ENCODE measurements around the gene ABCA4. TPM values are rescaled to one million over a fixed set of nuclear protein-coding genes. Genes with fewer than 3 reads are reported as not detected.

ABCA4 gene
- total RNA-seq, 1 experiment from 2014 or later, result 0.22 TPM

DNA sequence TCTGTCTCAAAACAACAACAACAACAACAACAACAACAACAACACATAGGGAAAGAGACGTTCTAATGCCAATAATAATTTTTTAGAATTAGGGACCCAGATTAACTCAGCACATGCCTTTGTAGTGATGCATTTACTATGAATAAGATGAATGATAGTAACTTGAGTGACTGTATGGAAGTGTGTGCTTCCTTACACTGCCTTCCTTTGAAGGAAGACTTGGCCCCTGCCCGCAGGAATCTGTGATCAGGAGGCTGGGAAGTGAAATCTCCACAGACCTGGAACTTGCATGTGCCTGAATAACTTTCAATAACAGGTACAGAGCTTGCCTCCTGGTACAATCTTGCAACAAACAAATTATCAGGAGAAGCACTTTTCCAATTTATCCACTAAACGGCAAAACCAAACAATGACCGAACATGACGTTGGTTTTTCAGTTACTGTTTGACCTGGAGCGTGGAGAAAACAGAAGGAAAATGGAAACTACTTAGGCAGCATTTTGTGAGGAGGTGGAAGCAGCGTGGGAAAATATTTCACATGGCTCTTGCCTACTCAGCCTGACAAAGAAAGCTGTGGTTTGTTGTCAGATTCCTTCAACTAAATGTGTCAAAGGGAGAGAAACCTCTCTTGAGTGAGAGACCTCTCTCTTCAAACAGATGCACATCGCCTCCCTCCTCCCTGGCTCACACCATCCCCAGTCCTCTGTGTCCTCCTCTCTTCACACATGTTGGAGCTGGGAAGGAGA is 10.1 kb upstream of the ABCA4 start:
- Histone ChIP-seq H3K4me2 (ENCODE audit: low read length) (no peak overlapping the region), H4K20me1 (ENCODE audit: insufficient read depth) (no peaks in the 10 kb centered on the region), H3K4me3 (replicated peaks in 1 of 2; ENCODE audit: low read depth in 1 of 2, low read length in 2 of 2) (no peak overlapping the region), H2AFZ (ENCODE audit: low read depth, low read length, poor library complexity, severe bottlenecking) (no peak overlapping the region), H3K4me1 (ENCODE audit: control insufficient read depth in 1 of 2, insufficient read depth in 2 of 2, low read length in 2 of 2) (peaks cover 0 to 3% of the 10 kb centered on the region in 2 experiments; a peak in 1 of 4 replicates), H3K9me2 (ENCODE audit: insufficient read depth) (no peaks in the 10 kb centered on the region), H3K27me3 (ENCODE audit: insufficient read depth, low read length) (no peaks in the 10 kb centered on the region), H3K36me3 (ENCODE audit: control insufficient read depth in 1 of 2, insufficient read depth in 2 of 2, low read length in 2 of 2) (no peaks in the 10 kb centered on the region), H3K9ac (ENCODE audit: low read length) (no peak overlapping the region), H3K79me2 (ENCODE audit: insufficient read depth, low read length) (no peaks in the 10 kb centered on the region), H3K27ac (ENCODE audit: low read depth, low read length) (no peak overlapping the region), H3K9me3 (ENCODE audit: control insufficient read depth in 1 of 2, insufficient read depth in 1 of 2, low read depth in 1 of 2, low read length in 2 of 2) (no peaks in the 10 kb centered on the region)
- no peak for TF ChIP-seq SRF (IDR thresholded peaks at IDR 0.05; ENCODE audit: low read depth)
- no peak for TF ChIP-seq RAD21 (IDR thresholded peaks at IDR 0.05; ENCODE audit: low read depth)
- TF ChIP-seq, protein P1, sequence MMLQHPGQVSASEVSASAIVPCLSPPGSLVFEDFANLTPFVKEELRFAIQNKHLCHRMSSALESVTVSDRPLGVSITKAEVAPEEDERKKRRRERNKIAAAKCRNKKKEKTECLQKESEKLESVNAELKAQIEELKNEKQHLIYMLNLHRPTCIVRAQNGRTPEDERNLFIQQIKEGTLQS (IDR thresholded peaks at IDR 0.05), result no peak
- no peak for TF ChIP-seq EZH2phosphoT487 (IDR thresholded peaks at IDR 0.05; ENCODE audit: borderline replicate concordance)
- no peak for TF ChIP-seq CBX3 (IDR thresholded peaks at IDR 0.05; ENCODE audit: low read depth)
- RAD21 ChIA-PET (ENCODE audit: low non-redundant PET in 1 of 2, low total read pairs in 2 of 2, uncharacterized antibody in 2 of 2, unreplicated experiment in 2 of 2), result no interaction called here
- CTCF ChIA-PET, result no interaction called here
- ATAC-seq, result no peak
- no TSS peak for BruUV-seq (replicated peaks)
- POLR2A ChIA-PET, result no interaction called here
- no peak for DNase-seq (ENCODE audit: low read depth, low spot score)
- intact Hi-C loops (cut with micrococcal nuclease), result no loop called here

DNA sequence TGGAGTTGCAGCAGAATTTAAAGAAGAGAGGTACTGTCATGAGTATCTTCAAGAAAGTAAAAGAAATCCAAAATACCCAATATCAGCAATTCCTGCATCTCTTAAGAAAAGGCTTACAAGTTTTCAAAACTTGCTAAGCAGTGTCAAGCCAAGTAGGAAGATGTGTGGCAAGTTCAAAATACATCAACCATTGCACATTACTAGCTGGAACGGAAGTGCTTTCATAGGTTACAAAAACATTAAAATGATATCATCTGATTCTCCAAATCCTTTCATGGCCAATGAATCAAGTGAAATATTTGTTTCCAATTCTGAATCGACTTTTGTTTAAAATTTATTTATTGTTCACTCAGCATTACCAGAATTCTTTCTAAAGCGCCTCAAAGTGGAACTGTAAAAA is 5.7 kb upstream of the ABCA4 start:
- Histone ChIP-seq H3K27me3 (ENCODE audit: insufficient read depth, low read length) (no peaks in the 10 kb centered on the region), H3K4me3 (replicated peaks in 1 of 2; ENCODE audit: low read depth in 1 of 2, low read length in 2 of 2) (no peak overlapping the region), H2AFZ (ENCODE audit: low read depth, low read length, poor library complexity, severe bottlenecking) (peak overlapping the region; percentile 0), H3K27ac (ENCODE audit: low read depth, low read length) (no peak overlapping the region), H3K4me1 (ENCODE audit: control insufficient read depth in 1 of 2, insufficient read depth in 2 of 2, low read length in 2 of 2) (peaks cover 0 to 7% of the 10 kb centered on the region in 2 experiments; a peak in 1 of 4 replicates), H3K9me3 (ENCODE audit: control insufficient read depth in 1 of 2, insufficient read depth in 1 of 2, low read depth in 1 of 2, low read length in 2 of 2) (no peaks in the 10 kb centered on the region), H3K4me2 (ENCODE audit: low read length) (no peak overlapping the region), H3K36me3 (ENCODE audit: control insufficient read depth in 1 of 2, insufficient read depth in 2 of 2, low read length in 2 of 2) (no peaks in the 10 kb centered on the region), H3K9ac (ENCODE audit: low read length) (no peak overlapping the region), H3K79me2 (ENCODE audit: insufficient read depth, low read length) (no peaks in the 10 kb centered on the region), H4K20me1 (ENCODE audit: insufficient read depth) (no peaks in the 10 kb centered on the region), H3K9me2 (ENCODE audit: insufficient read depth) (no peaks in the 10 kb centered on the region)
- CTCF ChIA-PET, result no interaction called here
- RAD21 ChIA-PET (ENCODE audit: low non-redundant PET in 1 of 2, low total read pairs in 2 of 2, uncharacterized antibody in 2 of 2, unreplicated experiment in 2 of 2), result no interaction called here
- BruUV-seq (replicated peaks), result no TSS peak
- TF ChIP-seq CEBPB (IDR thresholded peaks at IDR 0.05; ENCODE audit: low read depth), result no peak
- ATAC-seq, result no peak
- DNase-seq (ENCODE audit: low read depth, low spot score), result no peak
- POLR2A ChIA-PET, result no interaction called here
- intact Hi-C loops (cut with micrococcal nuclease), result no loop called here
